Osteoblast (primary cell): ENCODE measurements around the gene MYO18B. TPM values are rescaled to one million over a fixed set of nuclear protein-coding genes. Genes with fewer than 3 reads are reported as not detected.

ENCODE experiments used
- DNase-seq: peaks from one replicate; pipeline ENCODE4 v3.0.0; 2011; ENCODE audit warnings: low spot score, mixed read lengths; ENCODE audit not compliant: insufficient read length; ENCODE audit errors: missing footprints
- H2AFZ ChIP-seq: 2 replicates; pipeline ENCODE4 v1.6.0; 2011; ENCODE audit warnings: mild to moderate bottlenecking, low read length
- H3K27ac ChIP-seq: 2 replicates; pipeline ENCODE4 v1.5.1; 2011; ENCODE audit warnings: mild to moderate bottlenecking, low read depth, low read length, moderate library complexity
- H3K27me3 ChIP-seq: 2 replicates; pipeline ENCODE4 v1.6.0; 2012; ENCODE audit warnings: mild to moderate bottlenecking, control low read depth, inconsistent platforms, low read length, moderate library complexity; ENCODE audit not compliant: insufficient read depth
- H3K36me3 ChIP-seq: 2 replicates; pipeline ENCODE4 v1.5.1; 2011; ENCODE audit warnings: mild to moderate bottlenecking, low read length, control low read depth, moderate library complexity; ENCODE audit not compliant: insufficient read depth
- H3K4me1 ChIP-seq: 2 replicates; pipeline ENCODE4 v1.5.1; 2011; ENCODE audit warnings: mild to moderate bottlenecking, low read length, control low read depth, moderate library complexity; ENCODE audit not compliant: insufficient read depth
- H3K4me2 ChIP-seq: 2 replicates; pipeline ENCODE4 v1.6.0; 2011; ENCODE audit warnings: mild to moderate bottlenecking, low read length; ENCODE audit not compliant: insufficient read depth
- H3K4me3 ChIP-seq: fragments of 200-600 bp; sonication (generic); 3 replicates; pipeline ENCODE4 v1.5.1; 2012; ENCODE audit warnings: mild to moderate bottlenecking, low read length, inconsistent platforms; ENCODE audit not compliant: insufficient read depth
- H3K79me2 ChIP-seq: 2 replicates; pipeline ENCODE4 v1.6.0; 2012; ENCODE audit warnings: mild to moderate bottlenecking, low read length, control low read depth, inconsistent platforms; ENCODE audit not compliant: insufficient read depth
- H3K9me3 ChIP-seq: 2 replicates; pipeline ENCODE4 v1.5.1; 2011; ENCODE audit warnings: low read depth, low read length, control low read depth
- H4K20me1 ChIP-seq: 2 replicates; pipeline ENCODE4 v1.6.0; 2012; ENCODE audit warnings: mild to moderate bottlenecking, low read length, control low read depth; ENCODE audit not compliant: insufficient read depth
- total RNA-seq: library from RNA; depleted of rRNA; stranded (reverse); fragments of >200 nt; gene quantifications from 2 replicates; pipeline ENCODE4 v1.2.3, GENCODE V29; 2012
- TF ChIP-seq, protein P1 (sequence below): IDR thresholded peaks from 2 replicates; pipeline ENCODE4 v1.5.1; 2011; ENCODE audit warnings: mild to moderate bottlenecking, low read depth, low read length, moderate library complexity; ENCODE audit errors: extremely low read depth

The MYO18B gene
- total RNA-seq, 1 donor, result under 0.01 TPM

DNA sequence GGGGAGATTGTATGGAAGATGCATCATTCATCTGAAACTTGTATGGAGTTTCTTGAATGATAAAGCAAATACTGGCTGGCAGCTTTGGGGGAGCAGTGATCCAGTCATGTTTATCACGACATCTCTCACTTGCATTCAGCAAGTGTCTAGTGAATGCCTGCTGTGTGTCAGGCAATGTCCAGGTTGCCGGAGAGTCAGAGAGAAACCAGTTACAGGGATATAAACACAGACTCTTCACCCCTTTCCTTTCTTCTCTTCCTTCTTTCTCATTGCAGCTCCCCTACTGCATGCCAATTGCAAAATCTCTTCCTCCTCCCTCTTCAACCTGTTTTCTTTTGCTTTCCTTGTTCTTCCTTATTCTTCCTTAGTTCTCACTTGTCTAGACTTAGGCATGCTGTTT lies 220.7 kb downstream of the MYO18B start:
- Histone ChIP-seq H2AFZ (no peak overlapping the region), H3K36me3 (no peaks in the 10 kb centered on the region), H4K20me1 (no peaks in the 10 kb centered on the region), H3K79me2 (no peaks in the 10 kb centered on the region), H3K27ac (no peak overlapping the region), H3K9me3 (no peaks in the 10 kb centered on the region), H3K4me2 (no peak overlapping the region), H3K4me1 (no peaks in the 10 kb centered on the region), H3K27me3 (no peaks in the 10 kb centered on the region), H3K4me3 (no peak overlapping the region)
- TF ChIP-seq, protein P1, sequence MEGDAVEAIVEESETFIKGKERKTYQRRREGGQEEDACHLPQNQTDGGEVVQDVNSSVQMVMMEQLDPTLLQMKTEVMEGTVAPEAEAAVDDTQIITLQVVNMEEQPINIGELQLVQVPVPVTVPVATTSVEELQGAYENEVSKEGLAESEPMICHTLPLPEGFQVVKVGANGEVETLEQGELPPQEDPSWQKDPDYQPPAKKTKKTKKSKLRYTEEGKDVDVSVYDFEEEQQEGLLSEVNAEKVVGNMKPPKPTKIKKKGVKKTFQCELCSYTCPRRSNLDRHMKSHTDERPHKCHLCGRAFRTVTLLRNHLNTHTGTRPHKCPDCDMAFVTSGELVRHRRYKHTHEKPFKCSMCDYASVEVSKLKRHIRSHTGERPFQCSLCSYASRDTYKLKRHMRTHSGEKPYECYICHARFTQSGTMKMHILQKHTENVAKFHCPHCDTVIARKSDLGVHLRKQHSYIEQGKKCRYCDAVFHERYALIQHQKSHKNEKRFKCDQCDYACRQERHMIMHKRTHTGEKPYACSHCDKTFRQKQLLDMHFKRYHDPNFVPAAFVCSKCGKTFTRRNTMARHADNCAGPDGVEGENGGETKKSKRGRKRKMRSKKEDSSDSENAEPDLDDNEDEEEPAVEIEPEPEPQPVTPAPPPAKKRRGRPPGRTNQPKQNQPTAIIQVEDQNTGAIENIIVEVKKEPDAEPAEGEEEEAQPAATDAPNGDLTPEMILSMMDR, result no peak
- DNase-seq, result no peak

DNA sequence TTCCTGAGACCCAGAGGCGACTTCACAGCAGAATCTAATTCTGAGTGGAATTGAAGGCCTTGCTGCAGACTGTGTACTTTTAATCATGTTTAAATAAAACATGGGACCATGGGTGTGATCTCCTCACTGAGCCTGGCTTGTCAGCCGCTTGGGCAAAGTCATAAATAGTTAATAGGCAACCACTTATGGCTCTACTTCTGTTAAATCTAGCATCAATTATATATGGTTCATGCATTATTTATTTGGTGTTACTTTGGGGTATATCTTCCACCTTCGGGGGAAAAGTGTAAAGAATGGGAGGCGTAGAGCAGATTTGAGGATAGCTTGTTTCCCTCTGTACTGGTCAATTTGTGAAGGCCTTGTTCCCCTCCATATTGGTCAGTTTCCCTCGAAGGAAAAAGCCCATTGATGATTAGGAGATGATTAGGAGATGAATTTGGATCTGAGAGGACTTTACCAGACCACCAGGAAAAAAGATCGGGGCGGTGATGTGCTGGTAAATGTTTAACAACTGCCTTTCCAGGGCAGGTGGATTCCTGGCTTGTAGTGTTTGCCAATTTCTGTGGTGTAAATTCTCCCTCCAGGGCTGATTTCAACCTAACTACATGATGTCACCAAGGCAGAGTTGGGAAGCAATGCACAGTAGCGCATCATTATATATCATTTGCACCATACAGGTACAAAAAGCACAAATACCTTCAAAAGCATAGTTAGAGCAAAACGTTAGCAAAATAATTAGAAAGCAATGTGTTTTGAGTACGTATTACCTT lies 223.2 kb downstream of the MYO18B start:
- no peaks in the 10 kb centered on the region for H3K79me2 ChIP-seq
- no peak overlapping the region for H3K27ac ChIP-seq
- TF ChIP-seq, protein P1, result no peak
- no peak for DNase-seq
- H3K4me1 ChIP-seq, result no peaks in the 10 kb centered on the region
- H2AFZ ChIP-seq, result no peak overlapping the region
- H3K27me3 ChIP-seq, result no peaks in the 10 kb centered on the region
- no peaks in the 10 kb centered on the region for H4K20me1 ChIP-seq
- no peaks in the 10 kb centered on the region for H3K36me3 ChIP-seq
- H3K9me3 ChIP-seq, result no peaks in the 10 kb centered on the region
- no peak overlapping the region for H3K4me2 ChIP-seq
- no peak overlapping the region for H3K4me3 ChIP-seq

DNA sequence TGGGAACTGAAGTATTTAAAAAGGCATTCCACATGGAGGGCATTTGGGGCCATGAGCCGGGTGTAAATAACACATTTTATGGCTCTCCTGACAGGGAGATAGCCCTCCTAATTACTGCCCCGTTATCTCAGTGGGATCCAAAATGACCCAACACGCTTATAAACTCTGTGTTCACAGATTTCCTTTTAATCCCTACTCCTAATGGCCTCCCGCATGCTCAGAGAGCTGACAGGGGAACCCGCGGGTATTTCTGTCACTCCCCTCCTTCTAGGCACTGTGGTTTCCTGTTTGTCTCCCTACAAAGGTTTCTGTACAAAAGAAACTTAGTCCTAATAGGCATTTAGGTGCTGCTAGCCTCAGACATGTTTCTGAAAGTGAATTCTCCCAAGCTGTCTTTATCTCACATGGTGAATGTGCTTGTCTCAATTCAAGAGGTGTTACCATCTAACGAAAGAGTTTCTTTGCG lies 224.5 kb downstream of the MYO18B start:
- TF ChIP-seq, protein P1, result no peak

DNA sequence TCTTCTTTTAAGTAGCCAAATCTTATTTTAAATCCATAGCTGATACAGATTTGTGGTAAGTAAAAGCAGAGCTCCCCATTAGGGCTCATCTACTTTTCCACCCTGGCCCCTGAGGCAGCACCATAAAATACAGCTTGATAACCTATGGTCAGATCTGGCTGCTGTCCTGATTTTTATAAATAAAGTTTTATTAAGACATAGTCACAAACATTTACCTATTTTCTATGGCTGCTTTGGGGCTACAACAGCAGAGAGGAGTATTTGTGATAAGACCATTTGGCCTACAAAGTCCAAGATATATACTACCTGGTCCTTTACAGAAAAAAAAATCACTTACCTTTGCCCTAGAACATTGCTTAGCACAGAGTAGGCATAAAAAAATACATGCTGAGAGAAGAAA lies 227.3 kb downstream of the MYO18B start:
- DNase-seq, result no peak
- no peak overlapping the region for H3K4me3 ChIP-seq
- TF ChIP-seq, protein P1, result no peak
- no peak overlapping the region for H3K27ac ChIP-seq
- no peaks in the 10 kb centered on the region for H4K20me1 ChIP-seq
- no peak overlapping the region for H3K4me2 ChIP-seq
- no peaks in the 10 kb centered on the region for H3K79me2 ChIP-seq
- no peak overlapping the region for H2AFZ ChIP-seq
- no peaks in the 10 kb centered on the region for H3K9me3 ChIP-seq
- no peaks in the 10 kb centered on the region for H3K36me3 ChIP-seq
- H3K4me1 ChIP-seq, result no peaks in the 10 kb centered on the region
- no peaks in the 10 kb centered on the region for H3K27me3 ChIP-seq

More for the DNA sequence above, 224.5 kb downstream of the MYO18B start:
- no peaks in the 10 kb centered on the region for H3K4me1 ChIP-seq
- no peak overlapping the region for H3K27ac ChIP-seq
- no peaks in the 10 kb centered on the region for H3K9me3 ChIP-seq
- no peaks in the 10 kb centered on the region for H4K20me1 ChIP-seq
- no peak overlapping the region for H3K4me3 ChIP-seq
- no peaks in the 10 kb centered on the region for H3K36me3 ChIP-seq
- no peaks in the 10 kb centered on the region for H3K27me3 ChIP-seq
- no peak overlapping the region for H2AFZ ChIP-seq
- no peak overlapping the region for H3K4me2 ChIP-seq
- DNase-seq, result no peak
- no peaks in the 10 kb centered on the region for H3K79me2 ChIP-seq
